GM12878 (cell line): ENCODE measurements around the gene TAPT1. TPM values are rescaled to one million over a fixed set of nuclear protein-coding genes. Genes with fewer than 3 reads are reported as not detected.

Source experiments
- ATAC-seq: fragments of 200-7000 bp; cut with Tn5 transposase; 3 replicates; pipeline ENCODE4 v1.9.1; 2020; ENCODE audit warnings: mild to moderate bottlenecking, moderate library complexity
- BruUV-seq: library from RNA; stranded (reverse); fragments of 400-500 nt; replicated peaks from 2 replicates; lab custom pipeline; 2021; lab: Mats Ljungman, UMichigan
- CTCF ChIA-PET: fragments of 300-600 bp; sonication (Branson Sonifier 250); formaldehyde crosslinking; extraction: SDS; loops from one replicate; lab custom pipeline; 2021; ENCODE audit warnings: inconsistent platforms; lab: Yijun Ruan, JAX
- POLR2A ChIA-PET: fragments of 350-600 bp; formaldehyde crosslinking; extraction: SDS; loops from one replicate; lab custom pipeline; 2021; ENCODE audit warnings: inconsistent platforms; lab: Charles Lee
- RAD21 ChIA-PET: fragments of 300-600 bp; sonication (Branson Sonifier 250); formaldehyde crosslinking; loops from one replicate; lab custom pipeline; 2023; ENCODE audit warnings: antibody characterized with exemption; ENCODE audit not compliant: unreplicated experiment; lab: Charles Lee
- SMC1A ChIA-PET: fragments of 300-600 bp; sonication (Branson Sonifier 250); formaldehyde crosslinking; loops from one replicate; lab custom pipeline; 2023; ENCODE audit not compliant: unreplicated experiment, uncharacterized antibody; lab: Charles Lee
- DNase-seq: peaks from one replicate; pipeline ENCODE4 v3.0.0-alpha.2; 2011; ENCODE audit warnings: low read depth, low spot score
- FAIRE-seq: peaks from 3 replicates; lab custom pipeline; 2011; peaks lifted over from hg19 to GRCh38; lab: Jason Lieb, UNC
- H2AFZ ChIP-seq: 2 replicates; pipeline ENCODE4 v1.6.0; 2011; ENCODE audit warnings: low read depth, low read length, control low read depth; ENCODE audit not compliant: control insufficient read depth
- H3K27ac ChIP-seq: 2 replicates; pipeline ENCODE4 v1.5.1; 2011; ENCODE audit warnings: control low read depth; ENCODE audit not compliant: control insufficient read depth, insufficient read depth
- H3K27me3 ChIP-seq, 2 experiments: replicated peaks in 1 of 2; 2 replicates each; pipeline versions ENCODE4 v1.6.0 to v1.6.1; 2011; ENCODE audit warnings: low read length in 1 of 2; ENCODE audit not compliant: control insufficient read depth in 2 of 2, insufficient read depth in 2 of 2
- H3K36me3 ChIP-seq, 2 experiments: 2 replicates each; pipeline ENCODE4 v1.5.1; 2011; ENCODE audit warnings: low read length in 1 of 2; ENCODE audit not compliant: control insufficient read depth in 2 of 2, insufficient read depth in 2 of 2
- H3K4me1 ChIP-seq: 2 replicates; pipeline ENCODE4 v1.6.1; 2011; ENCODE audit warnings: mild to moderate bottlenecking, low read length, moderate library complexity, mixed read lengths; ENCODE audit not compliant: control insufficient read depth, insufficient read depth
- H3K4me2 ChIP-seq: 2 replicates; pipeline ENCODE4 v1.6.0; 2011; ENCODE audit warnings: control low read depth; ENCODE audit not compliant: control insufficient read depth, insufficient read depth
- H3K4me3 ChIP-seq: fragments of 200-600 bp; sonication (generic); 2 replicates; pipeline ENCODE4 v1.5.1; 2016
- H3K79me2 ChIP-seq: 2 replicates; pipeline ENCODE4 v1.6.0; 2011; ENCODE audit warnings: low read length; ENCODE audit not compliant: control insufficient read depth, insufficient read depth
- H3K9ac ChIP-seq: 2 replicates; pipeline ENCODE4 v1.8.0; 2011; ENCODE audit warnings: low read length, control low read depth, mixed read lengths; ENCODE audit not compliant: control insufficient read depth, insufficient read depth
- H3K9me3 ChIP-seq: replicated peaks from 3 replicates; pipeline ENCODE4 v1.5.1; 2011; ENCODE audit warnings: mild to moderate bottlenecking, low read length; ENCODE audit not compliant: control insufficient read depth, insufficient read depth
- H4K20me1 ChIP-seq: 2 replicates; pipeline ENCODE4 v1.6.0; 2011; ENCODE audit not compliant: control insufficient read depth, insufficient read depth
- ATF2 ChIP-seq: IDR thresholded peaks from 2 replicates; pipeline ENCODE4 v1.6.1; 2012; ENCODE audit warnings: low read length, inconsistent platforms
- CEBPB ChIP-seq, 2 experiments: fragments of 150-350 bp in 1 of 2; IDR thresholded peaks; 2 replicates each; pipeline ENCODE4 v1.6.1; 2012 to 2014; ENCODE audit warnings: low read depth in 2 of 2, low read length in 2 of 2, borderline replicate concordance in 1 of 2, inconsistent platforms in 1 of 2
- CHD4 ChIP-seq: fragments of 200-600 bp; sonication (generic); IDR thresholded peaks from 2 replicates; pipeline ENCODE4 v1.6.1; 2016; ENCODE audit warnings: mild to moderate bottlenecking
- FOS ChIP-seq: IDR thresholded peaks from 3 replicates; pipeline ENCODE4 v1.6.1; 2011; ENCODE audit warnings: borderline replicate concordance; ENCODE audit not compliant: insufficient read length; ENCODE audit errors: extremely low read depth
- NFXL1 ChIP-seq: fragments of 450-650 bp; IDR thresholded peaks from 2 replicates; pipeline ENCODE4 v1.6.1; 2017; ENCODE audit warnings: antibody characterized with exemption, mild to moderate bottlenecking, borderline replicate concordance
- PRDM15 ChIP-seq: fragments of 450-650 bp; formaldehyde crosslinking; IDR thresholded peaks from 2 replicates; pipeline ENCODE4 v1.4.0; 2020; ENCODE audit warnings: mild to moderate bottlenecking, moderate library complexity
- RCOR1 ChIP-seq: conservative IDR thresholded peaks from 2 replicates; pipeline ENCODE4 v1.6.1; 2012; ENCODE audit warnings: low read depth, low read length, improper control_type of control experiment
- RELA ChIP-seq: fragments of 450-650 bp; IDR thresholded peaks from 2 replicates; pipeline ENCODE4 v1.8.0; 2014; ENCODE audit warnings: borderline replicate concordance; ENCODE audit not compliant: partially characterized antibody
- SRF ChIP-seq, 2 experiments: IDR thresholded peaks; 2 replicates each; pipeline ENCODE4 v1.6.1; 2011; ENCODE audit warnings: low read depth in 2 of 2, low read length in 2 of 2, mild to moderate bottlenecking in 1 of 2, moderate library complexity in 1 of 2
- SUZ12 ChIP-seq: fragments of 200-600 bp; sonication (generic); IDR thresholded peaks from one replicate; pipeline ENCODE4 v1.6.1; 2018; ENCODE audit warnings: antibody characterized with exemption, mild to moderate bottlenecking; ENCODE audit not compliant: unreplicated experiment
- ZBED1 ChIP-seq: IDR thresholded peaks from 2 replicates; pipeline ENCODE4 v1.6.1; 2016; ENCODE audit warnings: borderline replicate concordance
- ZNF274 ChIP-seq: IDR thresholded peaks from one replicate; pipeline ENCODE4 v1.8.0; 2011; ENCODE audit not compliant: insufficient read length, insufficient read depth
- WGBS: methylation state at CpG from one replicate; pipeline ENCODE4 v1.1.6; 2016; ENCODE audit warnings: low lambda C conversion rate; ENCODE audit not compliant: insufficient replicate concordance, insufficient coverage; ENCODE audit errors: missing lambda C conversion rate; 5-methylcytosine and 5-hydroxymethylcytosine counted together
- in situ Hi-C: fragments of 300-500 bp; cut with MboI; formaldehyde crosslinking; loops from 9 replicates; pipeline ENCODE4 v1.14.3; 2018; ENCODE audit warnings: mixed read lengths
- intact Hi-C: fragments of 100-400 bp; cut with micrococcal nuclease; formaldehyde crosslinking; loops from one replicate; pipeline ENCODE4 v1.14.2; 2022; ENCODE audit not compliant: unreplicated experiment
- polyA plus RNA-seq, 11 experiments: library from polyadenylated mRNA; depleted of rRNA in 4 of 11; unstranded in 6 of 11; stranded (reverse) in 5 of 11; fragments of >200 nt; fragmentation: Nextera tagmentation in 4 of 11; fragmentation: Illumina TruSeq in 1 of 11; extraction: Ambion mirVana in 4 of 11; extraction: Trizol in 1 of 11; gene quantifications; 1 replicate in 1 of 11; 2 replicates in 10 of 11; pipeline versions ENCODE4 v1.2.1 to v1.2.3, GENCODE V29; 2011 to 2016; ENCODE audit warnings: inconsistent platforms in 2 of 11, missing spikeins in 2 of 11, low read depth in 1 of 11
- total RNA-seq, 4 experiments: library from RNA; depleted of rRNA in 3 of 4; stranded (reverse); fragments of >200 nt in 3 of 4; fragmentation: Illumina TruSeq in 1 of 4; extraction: Trizol in 1 of 4; gene quantifications; 2 replicates each; pipeline versions ENCODE4 v1.2.1 to v1.2.3, GENCODE V29; 2013 to 2021

The TAPT1 gene
- total and polyA plus RNA-seq, 10 of the 15 experiments (the other 5 are each of a cell fraction or from before 2014, with no cell fraction given), result 0.91 to 23.3 (median 9.5) TPM

- WGBS, result 21% methylated on average over 4 of the region's 4 CpGs
- no peak overlapping the region for H3K4me2 ChIP-seq
- no peak overlapping the region for H3K9ac ChIP-seq
- no peaks in the 10 kb centered on the region for H3K4me1 ChIP-seq
- TF ChIP-seq PRDM15 (CRISPR knock-in tag) (no peak), SRF (IDR thresholded peaks at IDR 0.05; ENCODE audit: low read depth in 2 of 2, low read length in 2 of 2) (no peak), CHD4 (no peak), FOS (no peak), ZNF274 (no peak), ZBED1 (no peak), RCOR1 (no peak), CEBPB (IDR thresholded peaks at IDR 0.05; ENCODE audit: borderline replicate concordance in 1 of 2, low read depth in 2 of 2, low read length in 2 of 2) (no peak), ATF2 (no peak), SUZ12 (no peak), NFXL1 (no peak), RELA (no peak)
- ChIA-PET SMC1A (no interaction called here), CTCF (no interaction called here), RAD21 (no interaction called here), POLR2A (no interaction called here)
- no peaks in the 10 kb centered on the region for H3K27me3 ChIP-seq
- H2AFZ ChIP-seq, result no peak overlapping the region
- ATAC-seq, result no peak
- H3K27ac ChIP-seq, result no peak overlapping the region
- intact Hi-C loops, result no loop called here
- no peaks in the 10 kb centered on the region for H3K79me2 ChIP-seq
- no TSS peak for BruUV-seq
- no peak for FAIRE-seq
- H4K20me1 ChIP-seq, result no peaks in the 10 kb centered on the region
- no peaks in the 10 kb centered on the region for H3K9me3 ChIP-seq
- no peaks in the 10 kb centered on the region for H3K36me3 ChIP-seq
- in situ Hi-C loops, result no loop called here
- DNase-seq, result no peak
- H3K4me3 ChIP-seq, result no peak overlapping the region
Observed at GRCh38 chr4:16119981-16120380, 106.3 kb downstream of the TAPT1 start.
